ENCODE data around the gene KDM3B.

DNA sequence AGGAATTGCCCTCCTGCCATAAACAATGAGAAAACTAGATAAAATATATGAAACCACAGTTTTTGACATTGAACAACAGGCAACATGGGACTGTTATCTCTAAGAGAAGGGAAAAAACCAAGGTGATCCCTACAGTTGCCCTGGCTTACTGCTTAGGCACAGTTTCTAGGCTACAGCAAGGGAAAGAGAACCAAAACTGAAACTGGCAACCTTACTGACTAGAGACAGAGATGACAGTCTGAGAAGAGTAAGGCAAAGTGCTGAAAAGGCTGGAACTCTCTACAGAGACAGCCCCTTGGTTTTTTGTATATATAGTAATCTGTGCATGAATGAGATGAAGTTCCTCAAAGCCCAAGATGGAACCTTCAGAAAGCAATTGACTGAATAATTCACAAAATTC lies 50.2 kb downstream of the KDM3B start:
- TF ChIP-seq EP300 (IDR thresholded peaks at IDR 0.05): no peak
- TF ChIP-seq, protein P1, sequence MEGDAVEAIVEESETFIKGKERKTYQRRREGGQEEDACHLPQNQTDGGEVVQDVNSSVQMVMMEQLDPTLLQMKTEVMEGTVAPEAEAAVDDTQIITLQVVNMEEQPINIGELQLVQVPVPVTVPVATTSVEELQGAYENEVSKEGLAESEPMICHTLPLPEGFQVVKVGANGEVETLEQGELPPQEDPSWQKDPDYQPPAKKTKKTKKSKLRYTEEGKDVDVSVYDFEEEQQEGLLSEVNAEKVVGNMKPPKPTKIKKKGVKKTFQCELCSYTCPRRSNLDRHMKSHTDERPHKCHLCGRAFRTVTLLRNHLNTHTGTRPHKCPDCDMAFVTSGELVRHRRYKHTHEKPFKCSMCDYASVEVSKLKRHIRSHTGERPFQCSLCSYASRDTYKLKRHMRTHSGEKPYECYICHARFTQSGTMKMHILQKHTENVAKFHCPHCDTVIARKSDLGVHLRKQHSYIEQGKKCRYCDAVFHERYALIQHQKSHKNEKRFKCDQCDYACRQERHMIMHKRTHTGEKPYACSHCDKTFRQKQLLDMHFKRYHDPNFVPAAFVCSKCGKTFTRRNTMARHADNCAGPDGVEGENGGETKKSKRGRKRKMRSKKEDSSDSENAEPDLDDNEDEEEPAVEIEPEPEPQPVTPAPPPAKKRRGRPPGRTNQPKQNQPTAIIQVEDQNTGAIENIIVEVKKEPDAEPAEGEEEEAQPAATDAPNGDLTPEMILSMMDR (IDR thresholded peaks at IDR 0.05): no peak
- no peak for TF ChIP-seq POLR2A (IDR thresholded peaks at IDR 0.05)
